ENCODE data around the gene TPP2.

DNA sequence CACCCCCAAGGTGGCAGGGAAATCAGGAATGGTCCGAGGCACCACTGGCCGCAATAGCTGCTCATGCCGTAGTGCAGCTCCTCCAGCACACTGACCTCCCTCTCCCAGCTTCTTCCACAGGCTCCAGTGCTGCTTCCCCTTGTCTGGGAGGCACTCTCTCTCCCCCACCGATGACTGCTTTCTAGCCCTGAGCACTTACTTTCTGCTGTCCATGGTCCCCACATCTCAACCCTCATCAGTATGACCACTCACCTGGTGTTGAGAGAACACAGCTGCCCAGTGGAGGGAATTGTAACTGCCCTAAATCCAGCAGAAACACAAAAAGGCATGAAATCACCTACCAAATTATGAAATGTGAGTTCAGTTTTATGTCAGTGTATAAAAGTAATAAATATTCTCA lies 28.9 kb upstream of the TPP2 start:
- TF ChIP-seq POLR2A (IDR thresholded peaks at IDR 0.05), result no peak
- TF ChIP-seq, protein P1, sequence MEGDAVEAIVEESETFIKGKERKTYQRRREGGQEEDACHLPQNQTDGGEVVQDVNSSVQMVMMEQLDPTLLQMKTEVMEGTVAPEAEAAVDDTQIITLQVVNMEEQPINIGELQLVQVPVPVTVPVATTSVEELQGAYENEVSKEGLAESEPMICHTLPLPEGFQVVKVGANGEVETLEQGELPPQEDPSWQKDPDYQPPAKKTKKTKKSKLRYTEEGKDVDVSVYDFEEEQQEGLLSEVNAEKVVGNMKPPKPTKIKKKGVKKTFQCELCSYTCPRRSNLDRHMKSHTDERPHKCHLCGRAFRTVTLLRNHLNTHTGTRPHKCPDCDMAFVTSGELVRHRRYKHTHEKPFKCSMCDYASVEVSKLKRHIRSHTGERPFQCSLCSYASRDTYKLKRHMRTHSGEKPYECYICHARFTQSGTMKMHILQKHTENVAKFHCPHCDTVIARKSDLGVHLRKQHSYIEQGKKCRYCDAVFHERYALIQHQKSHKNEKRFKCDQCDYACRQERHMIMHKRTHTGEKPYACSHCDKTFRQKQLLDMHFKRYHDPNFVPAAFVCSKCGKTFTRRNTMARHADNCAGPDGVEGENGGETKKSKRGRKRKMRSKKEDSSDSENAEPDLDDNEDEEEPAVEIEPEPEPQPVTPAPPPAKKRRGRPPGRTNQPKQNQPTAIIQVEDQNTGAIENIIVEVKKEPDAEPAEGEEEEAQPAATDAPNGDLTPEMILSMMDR (IDR thresholded peaks at IDR 0.05), result no peak

Data from esophagus squamous epithelium (tissue), 4 donors.